NCI-H82 treated with DMSO at 0.1 percent for 48 hours (cell line): ENCODE data around the gene IZUMO2.
A peak's percentile ranks its signal among the peaks of the same experiment; 100 is the strongest.
"Not testable (repeated sequence)": the region's sequence is repeated elsewhere in the genome, so short reads cannot be mapped to it uniquely, and the experiment has no call there.

Experiments used
- DNase-seq: peaks from one replicate; lab custom pipeline; 2025; ENCODE audit not compliant: unreplicated experiment; lab: John Stamatoyannopoulos, UW

The IZUMO2 gene

DNA sequence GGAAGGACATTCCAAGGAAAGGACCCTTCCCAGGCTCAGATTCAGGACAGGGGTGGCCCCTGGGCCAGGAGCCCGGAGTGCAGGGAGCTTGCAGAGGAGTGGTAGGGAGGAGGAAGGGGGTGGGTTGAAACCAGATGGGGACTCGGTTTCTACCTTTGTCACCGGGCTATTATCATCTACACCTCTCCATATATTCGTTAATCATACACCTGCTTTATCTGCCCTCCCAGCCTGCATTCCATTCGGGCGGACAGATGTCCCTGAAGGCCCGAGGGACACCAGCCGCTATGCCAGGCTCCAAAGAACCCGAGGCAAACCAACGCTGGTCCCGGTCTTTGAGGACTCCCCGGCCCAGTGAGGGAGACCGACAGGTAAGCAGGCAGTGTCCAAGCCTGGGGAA is 24.9 kb upstream of the IZUMO2 start:
- DNase-seq: no peak

DNA sequence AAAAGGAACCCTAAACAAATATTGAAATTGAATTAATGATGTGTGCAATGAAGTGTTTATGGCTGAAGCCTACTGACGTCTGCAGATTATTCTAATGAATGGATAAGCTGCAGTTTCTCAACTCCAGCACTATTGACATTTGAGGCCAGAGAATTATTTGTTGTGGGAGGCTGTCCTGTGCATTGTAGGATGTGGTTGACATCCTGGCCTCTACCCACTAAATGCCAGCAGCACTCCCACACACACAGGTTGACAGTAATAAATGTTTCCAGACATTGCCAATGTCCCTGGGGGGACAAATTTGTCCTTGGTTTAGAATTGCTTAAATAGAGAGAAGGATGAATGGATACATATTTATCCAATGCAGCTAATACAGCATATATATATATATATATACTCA is 21.1 kb upstream of the IZUMO2 start:
- DNase-seq: no peak

DNA sequence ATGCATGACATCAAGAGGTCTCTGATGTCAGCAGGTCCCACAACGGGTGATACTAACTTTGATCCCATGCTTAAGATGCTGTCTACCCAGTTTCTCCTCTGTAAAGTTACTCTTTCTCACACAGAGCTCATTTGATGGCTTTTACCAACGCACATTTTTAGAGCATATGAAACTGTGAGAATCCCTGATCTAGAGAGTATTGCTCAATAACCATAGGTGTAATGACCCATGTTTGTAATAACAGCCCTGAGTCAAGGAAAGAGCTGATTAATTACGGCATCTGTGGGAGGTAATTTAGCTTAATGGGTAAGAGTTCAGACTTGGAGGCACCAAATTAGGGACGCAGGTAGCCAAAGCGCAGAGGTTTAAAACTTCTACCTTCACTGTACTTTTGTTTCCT is 18.0 kb upstream of the IZUMO2 start:
- DNase-seq: no peak

DNA sequence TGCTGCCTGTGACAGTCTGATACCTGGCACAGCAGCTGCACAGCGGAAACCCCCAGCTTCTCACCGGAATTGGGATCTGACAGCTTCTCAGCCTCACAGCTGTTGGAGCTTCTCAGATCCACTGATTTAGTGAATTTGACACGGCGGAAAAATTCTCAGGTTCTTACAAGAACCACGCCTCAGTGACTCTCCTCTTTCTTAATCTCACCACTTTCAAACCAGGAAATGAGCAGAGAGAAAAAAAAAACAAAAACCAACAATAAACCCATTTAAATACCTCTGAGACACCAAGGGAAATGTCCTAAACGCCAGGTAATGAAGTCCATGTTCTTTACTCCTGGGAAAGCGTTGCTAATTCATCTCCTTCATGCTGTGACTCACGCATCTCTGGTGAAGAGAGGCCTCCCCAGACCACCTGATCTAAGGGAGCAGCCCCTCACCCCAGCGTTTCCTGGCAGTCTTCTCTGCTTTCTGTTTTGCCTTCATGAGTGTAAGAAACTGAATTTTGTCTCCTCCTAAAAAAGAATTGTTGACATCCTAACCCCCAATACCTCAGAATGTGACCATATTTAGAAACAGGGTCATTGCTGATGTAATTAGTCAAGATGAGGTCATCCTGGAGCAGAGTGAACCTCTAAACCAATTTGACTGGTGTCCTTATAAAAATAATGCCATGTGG is 15.9 kb upstream of the IZUMO2 start:
- DNase-seq: no peak

DNA sequence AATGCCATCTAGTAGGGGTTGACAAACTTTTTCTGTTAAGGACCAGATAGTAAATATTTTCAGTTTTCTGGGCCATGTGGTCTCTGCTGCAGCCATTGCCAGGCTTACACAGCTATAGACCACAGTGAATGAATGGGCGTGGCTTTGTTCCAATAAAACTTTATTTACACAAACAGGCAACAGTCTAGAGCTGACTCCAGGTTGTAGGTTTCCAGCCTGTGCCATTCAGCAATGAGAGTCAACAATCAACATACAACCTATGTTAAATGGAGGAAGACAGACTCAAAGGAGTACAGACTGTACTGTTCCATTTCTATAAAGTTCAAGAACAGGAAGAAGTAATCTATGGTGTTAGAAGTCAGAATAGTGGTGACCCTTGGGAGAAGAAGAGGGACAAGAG is 15.2 kb upstream of the IZUMO2 start:
- DNase-seq: no peak

DNA sequence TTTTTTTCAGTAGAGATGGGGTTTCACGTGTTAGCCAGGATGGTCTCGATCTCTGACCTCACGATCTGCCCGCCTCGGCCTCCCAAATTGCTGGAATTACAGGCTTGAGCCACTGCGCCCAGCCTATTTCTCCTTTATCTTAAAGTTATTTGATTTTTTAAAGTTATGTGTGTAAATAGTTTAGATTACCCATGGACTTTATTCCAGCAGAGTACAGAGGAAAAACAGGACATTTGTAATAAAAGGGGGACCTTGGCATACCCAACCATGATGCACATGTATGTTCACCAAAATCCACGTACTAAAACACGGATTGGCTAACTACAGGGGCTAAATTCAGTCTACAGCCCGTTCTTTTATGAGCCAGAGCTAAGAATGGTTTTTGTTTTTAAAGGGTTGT is 13.7 kb upstream of the IZUMO2 start:
- DNase-seq: no peak

DNA sequence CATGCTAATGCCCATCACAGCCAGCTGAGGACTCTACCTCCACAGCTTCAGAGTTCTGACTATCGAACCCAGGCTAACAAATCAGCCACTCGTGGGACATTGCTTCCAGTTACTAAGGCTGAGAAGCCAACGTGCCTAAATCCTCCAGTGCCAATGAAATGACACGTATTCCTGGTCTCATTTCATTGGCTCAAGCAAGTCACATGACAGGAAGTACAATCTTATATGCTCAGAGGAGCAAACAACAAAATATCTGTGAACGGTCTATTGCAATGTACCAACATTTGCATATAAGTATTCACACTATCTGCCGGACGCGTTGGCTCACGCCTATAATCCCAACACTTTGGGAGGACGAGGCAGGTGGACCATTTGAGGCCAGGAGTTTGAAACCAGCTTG is 12.8 kb upstream of the IZUMO2 start:
- DNase-seq: no peak

DNA sequence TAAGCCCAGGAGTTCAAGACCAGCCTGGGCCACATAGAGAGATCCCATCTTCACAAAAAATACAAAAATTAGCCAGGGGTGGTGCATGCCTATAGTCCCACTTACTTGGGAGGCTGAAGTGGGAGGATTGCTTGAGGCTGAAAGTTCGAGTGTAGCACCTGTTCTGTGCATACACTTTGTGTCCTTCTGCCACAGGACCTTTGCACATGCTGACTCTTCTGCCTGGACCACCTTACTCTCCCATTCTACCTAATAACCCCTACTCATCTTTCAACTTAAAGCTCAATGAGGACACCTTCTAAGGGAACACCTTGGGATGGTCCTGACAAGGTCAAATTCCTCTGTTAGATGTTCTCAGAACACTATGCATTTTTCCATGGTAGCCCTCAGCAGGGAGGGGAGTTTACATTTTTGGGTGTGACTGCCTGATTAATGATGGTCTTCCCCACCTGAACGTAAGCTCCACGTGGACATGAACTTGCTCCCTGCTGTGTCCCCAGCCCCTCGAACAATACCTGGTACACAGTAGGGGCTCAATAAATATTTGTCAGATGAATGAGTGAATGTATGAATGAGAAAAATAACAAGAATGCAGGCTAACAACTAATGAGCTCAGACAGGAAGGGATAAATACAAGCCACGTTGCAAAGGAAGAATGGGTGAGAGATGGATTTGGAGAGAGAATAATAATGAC is 11.2 kb upstream of the IZUMO2 start:
- no peak for DNase-seq

DNA sequence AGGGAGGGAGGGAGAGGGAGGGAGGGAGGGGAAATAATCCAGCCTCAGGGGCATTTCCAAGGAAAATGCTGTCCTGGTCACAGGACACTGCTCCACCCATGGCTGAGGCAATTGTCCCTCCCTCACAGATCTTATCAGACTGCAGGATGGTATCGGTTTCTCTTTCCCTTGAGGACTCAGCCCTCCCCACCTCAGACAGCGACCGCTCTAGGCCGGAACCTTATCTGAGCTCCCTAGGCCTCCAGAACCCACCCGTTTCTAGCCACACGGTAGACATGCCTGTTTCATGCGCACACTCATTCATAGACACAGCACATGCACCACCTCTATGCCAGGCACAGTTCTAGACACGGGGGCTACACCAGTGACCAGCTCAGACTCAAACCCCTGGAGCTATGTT is 10.0 kb upstream of the IZUMO2 start:
- no peak for DNase-seq

DNA sequence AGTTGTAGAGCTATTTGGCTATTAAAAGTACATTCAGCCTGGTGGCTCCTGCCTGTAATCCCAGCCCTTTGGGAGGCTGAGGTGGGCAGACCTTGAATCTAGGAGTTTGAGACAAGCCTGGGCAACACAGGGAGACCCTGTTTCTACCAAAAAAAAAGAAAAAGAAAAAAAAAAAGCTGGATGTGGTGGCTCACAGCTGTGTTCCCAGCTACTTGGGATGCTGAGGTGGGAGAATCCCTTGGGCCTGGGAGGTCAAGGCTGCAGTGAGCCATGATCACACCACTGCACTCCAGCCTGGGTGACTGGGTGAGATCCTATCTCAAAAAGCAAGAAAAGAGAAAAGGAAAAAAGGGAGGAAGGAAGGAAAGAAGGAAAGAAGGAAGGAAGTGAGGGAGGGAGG is 9.6 kb upstream of the IZUMO2 start:
- no peak for DNase-seq

DNA sequence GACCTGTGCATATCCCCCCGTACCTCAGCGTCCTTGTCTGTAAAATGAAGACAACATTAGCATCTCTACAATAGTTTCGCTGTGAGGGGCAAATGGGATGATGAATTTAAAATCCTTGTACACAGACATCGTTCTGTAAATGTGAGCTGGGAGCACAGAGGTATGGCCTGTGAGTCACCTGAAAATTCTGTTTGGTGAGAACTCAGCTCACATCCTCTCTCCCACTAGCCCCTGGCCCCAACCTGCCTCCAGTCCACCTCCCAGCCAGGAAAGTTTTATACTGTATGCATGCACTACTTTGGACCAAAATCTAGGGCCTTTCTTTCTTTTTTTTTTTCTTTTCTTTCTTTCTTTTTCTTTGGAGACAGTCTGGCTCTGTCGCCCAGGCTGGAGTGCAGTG is 8.7 kb upstream of the IZUMO2 start:
- DNase-seq: no peak

DNA sequence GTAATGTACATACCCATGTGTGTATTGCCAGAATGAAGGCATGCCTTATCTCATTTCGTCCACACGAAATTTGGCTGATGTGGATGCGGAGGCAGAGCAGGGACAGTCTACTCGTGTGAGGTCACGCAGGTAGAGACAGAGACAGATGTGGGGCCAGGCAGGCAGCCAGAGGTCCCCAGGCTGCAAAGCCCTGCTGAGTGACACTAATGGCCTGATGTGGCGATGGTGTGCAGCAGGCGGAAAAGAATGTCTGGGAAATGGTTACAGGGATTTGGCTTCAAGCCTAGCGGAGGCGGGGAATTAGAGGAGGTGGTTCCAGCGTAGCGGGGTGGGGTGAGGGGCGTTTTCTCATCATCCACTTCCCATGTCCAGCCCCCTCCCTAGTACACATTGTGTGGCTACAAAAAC is 4.2 kb upstream of the IZUMO2 start:
- DNase-seq: no peak

DNA sequence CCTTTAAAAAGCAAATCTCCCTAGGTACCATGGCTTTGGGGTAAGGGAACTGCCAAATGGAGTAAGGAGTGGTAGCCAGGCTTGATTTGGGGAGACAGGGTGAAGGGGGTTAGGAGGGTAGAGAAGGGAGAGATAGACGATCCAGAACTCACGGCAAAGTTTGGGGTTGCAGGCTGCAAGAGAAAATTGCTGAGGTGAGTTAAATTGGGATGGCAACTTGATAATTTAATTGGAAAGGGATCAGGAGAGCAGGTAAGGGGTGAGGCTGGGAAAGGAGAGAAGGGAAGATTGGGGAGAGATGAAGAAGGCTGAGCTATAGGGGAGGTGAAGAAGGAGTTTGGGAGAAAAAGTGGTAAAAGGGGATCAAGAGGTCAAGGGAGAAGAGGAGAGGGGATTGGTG is 4.0 kb downstream of the IZUMO2 start:
- DNase-seq: no peak

DNA sequence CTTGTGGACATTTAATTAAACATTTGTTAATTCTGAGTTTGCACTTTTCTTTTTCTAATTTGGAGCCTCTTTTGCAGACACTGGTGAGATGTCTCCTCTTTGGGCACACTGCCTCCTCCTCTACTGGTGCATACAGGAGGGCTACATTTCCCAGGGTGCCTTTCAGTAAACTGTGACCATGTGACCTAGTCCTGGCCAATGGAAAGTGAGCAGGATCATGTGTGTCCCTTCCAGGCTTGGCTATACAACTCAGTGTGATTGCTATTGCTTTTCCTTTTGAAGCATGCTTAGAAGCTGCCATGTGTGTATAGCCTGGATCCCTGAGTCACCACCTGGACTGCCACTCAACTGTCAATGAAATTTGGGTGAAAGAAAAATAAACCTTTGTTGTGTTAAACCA is 4.5 kb downstream of the IZUMO2 start:
- DNase-seq: no peak

DNA sequence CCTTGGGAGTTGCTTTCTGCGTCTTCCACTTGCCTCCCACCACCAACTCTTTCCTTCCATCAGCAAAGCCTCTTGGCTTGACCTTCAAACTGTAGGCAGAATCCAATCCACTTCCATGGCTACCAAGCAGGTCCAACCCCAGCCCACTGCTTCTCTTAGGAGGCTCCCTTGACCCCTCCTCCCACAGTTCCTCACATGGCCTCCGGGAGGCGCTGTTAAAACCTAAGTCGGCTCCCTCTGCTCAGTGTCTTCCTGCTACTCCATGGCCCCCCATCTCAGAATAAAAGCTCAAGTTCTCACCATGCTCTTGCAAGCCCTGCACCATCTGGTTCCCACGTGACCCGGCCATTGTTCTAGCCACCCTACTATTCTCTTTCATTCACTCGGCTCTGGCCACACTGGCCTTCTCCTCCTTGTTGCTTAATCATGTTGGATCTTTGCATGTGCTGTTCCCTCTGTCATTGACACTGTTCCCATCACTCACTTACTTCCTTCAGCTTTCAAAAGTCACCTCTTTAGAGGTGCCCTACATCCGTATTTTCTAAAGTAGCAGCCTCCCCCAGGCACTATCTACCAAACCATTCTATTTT is 7.5 kb downstream of the IZUMO2 start:
- DNase-seq: no peak

DNA sequence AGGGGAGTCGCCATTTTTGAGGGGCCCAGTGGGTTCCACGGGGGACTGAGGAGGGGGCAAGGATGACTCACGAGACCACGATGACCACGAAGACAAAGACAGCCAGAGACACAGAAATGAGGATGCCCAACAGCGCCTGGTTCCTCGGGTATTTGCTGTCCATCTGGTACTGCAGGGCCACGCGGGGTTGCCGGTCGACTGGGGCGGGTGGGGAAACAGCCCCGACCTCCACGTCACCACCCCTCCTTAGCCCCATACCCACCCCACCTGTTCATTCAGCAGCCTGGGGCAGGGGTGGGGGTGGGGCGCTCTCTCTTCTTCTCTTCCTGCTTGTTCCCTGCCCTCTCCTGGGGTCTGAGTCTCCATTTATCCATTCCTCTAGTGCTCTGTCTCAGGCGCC is 8.6 kb downstream of the IZUMO2 start:
- no peak for DNase-seq

DNA sequence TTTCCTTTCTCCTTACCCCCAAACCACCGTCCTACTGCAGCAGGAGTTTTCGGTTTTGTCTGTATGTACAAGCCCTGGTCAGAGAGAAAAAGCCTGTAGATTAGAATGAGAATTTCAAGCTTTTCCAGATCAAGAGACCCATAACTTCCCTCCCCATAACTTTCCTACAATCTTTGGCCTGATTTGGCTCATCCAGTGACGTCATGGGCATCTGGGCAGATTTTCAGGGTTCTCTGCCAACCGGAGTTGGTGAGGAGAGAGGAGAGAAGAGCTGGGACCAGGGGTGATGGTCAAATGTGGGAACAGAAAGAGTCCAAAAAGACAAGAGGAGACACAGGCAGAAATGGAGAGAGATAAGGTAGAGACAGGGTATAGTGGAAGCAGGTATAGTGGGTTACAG is 10.5 kb downstream of the IZUMO2 start:
- no peak for DNase-seq

DNA sequence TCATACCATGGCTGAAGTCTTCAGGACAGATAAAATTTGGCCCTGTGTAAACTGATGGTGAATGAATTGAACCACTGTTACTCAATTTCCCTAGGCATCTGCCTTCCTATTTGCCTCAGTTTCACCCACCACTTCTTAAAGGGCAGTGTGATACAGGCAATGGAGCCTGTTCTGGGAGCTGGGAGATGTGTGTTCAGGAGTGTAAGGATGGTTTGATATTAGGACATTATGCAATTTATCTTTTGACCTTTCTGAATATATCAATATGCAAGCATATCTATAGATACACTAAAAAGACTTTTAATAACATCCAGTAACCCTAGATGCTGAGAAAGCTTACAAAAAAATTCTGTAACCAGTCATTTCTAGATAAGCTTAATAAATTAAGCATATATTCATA is 14.6 kb downstream of the IZUMO2 start:
- no peak for DNase-seq

DNA sequence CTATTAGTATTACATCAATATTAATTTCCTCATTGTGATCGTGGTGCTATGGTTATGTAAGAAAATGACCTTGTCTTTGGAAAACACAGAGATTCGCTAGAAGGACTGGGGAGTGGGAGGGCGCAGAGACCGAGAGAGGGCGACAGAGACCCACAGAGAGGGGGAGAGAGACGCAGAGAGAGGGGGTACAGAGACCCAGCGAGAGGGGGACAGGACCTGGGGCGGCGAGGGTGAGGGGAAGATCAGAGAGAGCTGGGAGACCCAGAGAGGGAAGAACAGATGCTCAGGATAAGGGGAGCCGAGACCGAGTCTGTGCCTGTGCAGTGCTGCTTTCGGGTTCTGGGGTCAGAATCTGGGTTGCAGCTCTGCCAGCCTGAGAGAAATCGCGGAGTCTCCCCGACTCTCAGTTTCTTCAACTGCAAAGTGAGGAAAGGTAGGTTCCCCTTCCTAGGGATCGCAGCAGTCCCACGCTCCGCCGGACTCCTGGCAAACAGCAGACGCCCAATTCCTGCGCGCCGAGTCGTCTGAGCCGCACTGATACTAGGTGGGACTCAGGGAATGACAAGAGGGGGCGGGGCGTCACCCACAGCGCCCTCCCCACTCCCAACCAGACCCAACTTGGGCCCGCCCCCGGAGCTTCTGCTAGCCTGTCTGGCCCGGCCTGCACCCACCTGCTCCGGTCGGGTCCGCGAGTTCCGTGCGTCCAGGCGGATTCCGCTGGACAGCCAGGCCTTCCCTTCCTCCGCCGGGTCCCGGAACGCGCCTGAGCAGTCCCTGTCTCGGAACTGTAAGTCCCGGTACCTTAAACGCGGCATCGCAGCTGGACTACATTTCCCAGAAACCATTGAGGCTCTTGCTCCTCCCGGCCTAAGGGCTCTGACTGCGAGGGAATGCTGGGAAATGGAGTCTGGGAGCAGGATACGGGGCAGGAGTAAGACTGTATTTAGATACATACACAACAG is 15.3 kb downstream of the IZUMO2 start:
- DNase-seq: peak; percentile 20

DNA sequence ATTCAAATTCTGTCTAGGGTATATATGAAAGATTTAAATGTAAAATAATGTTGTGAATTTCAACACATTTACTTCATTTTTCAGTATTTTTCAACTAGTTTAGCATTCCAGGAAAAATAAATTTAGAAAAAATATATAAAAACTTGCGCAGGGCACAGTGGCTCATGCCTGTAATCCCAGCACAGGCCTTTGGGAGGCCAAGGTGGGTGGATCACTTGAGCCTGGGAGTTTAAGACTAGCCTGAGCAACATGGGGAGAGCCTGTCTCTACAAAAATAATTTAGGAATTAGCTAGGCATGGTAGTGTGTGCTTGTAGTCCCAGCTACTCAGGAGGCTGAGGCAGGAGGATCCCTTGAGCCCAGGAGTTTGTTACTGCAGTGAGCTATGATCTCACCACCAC is 21.2 kb downstream of the IZUMO2 start:
- not testable (repeated sequence) for DNase-seq

DNA sequence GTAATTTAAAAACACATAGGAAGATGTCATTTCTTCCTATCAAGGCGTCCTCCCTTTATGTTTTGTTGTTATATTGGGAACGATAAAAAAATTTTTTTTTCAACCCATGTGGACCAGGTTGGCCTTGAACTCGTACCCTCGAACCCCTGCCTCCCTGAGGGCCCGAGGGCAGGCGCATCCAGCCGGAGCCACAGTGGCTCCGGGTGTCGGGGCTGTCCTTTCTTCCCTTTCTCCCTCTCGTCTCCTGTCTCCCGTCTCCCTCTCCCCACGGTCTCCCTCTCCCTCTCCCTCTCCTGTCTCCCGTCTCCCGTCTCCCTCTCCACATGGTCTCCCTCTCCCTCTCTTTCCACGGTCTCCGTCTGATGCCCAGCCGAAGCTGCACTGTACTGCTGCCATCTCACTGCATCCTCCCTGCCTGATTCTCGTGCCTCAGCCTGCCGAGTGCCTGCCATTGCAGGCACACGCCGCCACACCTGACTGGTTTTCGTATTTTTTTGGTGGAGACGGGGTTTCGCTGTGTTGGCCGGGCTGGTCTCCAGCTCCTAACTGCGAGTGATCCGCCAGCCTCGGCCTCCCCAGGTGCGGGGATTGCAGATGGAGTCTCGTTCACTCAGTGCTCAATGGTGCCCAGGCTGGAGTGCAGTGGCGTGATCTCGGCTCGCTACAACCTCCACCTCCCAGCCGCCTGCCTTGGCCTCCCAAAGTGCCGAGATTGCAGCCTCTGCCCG is 22.8 kb downstream of the IZUMO2 start:
- DNase-seq: not testable (repeated sequence)
